ENCODE data around the gene OLFM3.

The OLFM3 gene

DNA sequence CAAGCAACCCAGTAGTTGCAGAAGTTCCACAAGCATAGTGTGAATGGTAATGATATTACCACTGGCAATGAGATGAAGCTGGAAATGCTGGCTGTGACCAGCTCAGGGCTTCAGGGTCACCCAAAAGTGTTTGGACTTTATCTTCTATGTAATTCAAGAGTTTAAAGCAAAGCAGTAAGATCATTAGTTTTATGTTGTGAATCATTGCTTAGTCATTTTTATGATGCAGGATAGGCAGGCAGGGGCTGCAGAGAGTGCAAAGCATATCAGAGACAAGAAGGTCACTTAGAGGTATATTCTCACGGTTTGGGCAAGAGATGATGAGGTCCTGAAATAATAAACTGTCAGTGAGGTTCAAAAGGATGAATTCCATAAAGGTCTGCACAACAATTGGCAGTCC, 147.4 kb downstream of the OLFM3 start:
- H2AFZ ChIP-seq (ENCODE audit: low read depth, low read length, severe bottlenecking), result no peak overlapping the region
- no peak overlapping the region for H3K4me3 ChIP-seq (ENCODE audit: insufficient read depth, low read length, poor library complexity, severe bottlenecking)
- no peaks in the 10 kb centered on the region for H3K9me2 ChIP-seq (replicated peaks; ENCODE audit: insufficient read depth, low read length)
- no peaks in the 10 kb centered on the region for H3K79me2 ChIP-seq (ENCODE audit: insufficient read depth, low read length)
- H3K27me3 ChIP-seq (ENCODE audit: low read length), result no peaks in the 10 kb centered on the region
- H4K20me1 ChIP-seq (ENCODE audit: low read depth, low read length), result no peaks in the 10 kb centered on the region
- no peak overlapping the region for H3K27ac ChIP-seq (ENCODE audit: low read depth, low read length)
- no peaks in the 10 kb centered on the region for H3F3A ChIP-seq (ENCODE audit: insufficient read depth)
- no peaks in the 10 kb centered on the region for H3K9me3 ChIP-seq (ENCODE audit: insufficient read depth, low read length)
- TF ChIP-seq, protein P1, sequence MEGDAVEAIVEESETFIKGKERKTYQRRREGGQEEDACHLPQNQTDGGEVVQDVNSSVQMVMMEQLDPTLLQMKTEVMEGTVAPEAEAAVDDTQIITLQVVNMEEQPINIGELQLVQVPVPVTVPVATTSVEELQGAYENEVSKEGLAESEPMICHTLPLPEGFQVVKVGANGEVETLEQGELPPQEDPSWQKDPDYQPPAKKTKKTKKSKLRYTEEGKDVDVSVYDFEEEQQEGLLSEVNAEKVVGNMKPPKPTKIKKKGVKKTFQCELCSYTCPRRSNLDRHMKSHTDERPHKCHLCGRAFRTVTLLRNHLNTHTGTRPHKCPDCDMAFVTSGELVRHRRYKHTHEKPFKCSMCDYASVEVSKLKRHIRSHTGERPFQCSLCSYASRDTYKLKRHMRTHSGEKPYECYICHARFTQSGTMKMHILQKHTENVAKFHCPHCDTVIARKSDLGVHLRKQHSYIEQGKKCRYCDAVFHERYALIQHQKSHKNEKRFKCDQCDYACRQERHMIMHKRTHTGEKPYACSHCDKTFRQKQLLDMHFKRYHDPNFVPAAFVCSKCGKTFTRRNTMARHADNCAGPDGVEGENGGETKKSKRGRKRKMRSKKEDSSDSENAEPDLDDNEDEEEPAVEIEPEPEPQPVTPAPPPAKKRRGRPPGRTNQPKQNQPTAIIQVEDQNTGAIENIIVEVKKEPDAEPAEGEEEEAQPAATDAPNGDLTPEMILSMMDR (IDR thresholded peaks at IDR 0.05; ENCODE audit: insufficient read depth, low read length, poor library complexity, severe bottlenecking), result no peak
- no peak for TF ChIP-seq EZH2phosphoT487 (conservative IDR thresholded peaks at IDR 0.05; ENCODE audit: low read length)
- H3K9ac ChIP-seq (ENCODE audit: low read length), result no peak overlapping the region
- H3K4me2 ChIP-seq (ENCODE audit: low read depth, low read length, poor library complexity, severe bottlenecking), result no peak overlapping the region
- H3K36me3 ChIP-seq (ENCODE audit: low read length), result no peaks in the 10 kb centered on the region

- no peaks in the 10 kb centered on the region for H4K20me1 ChIP-seq (ENCODE audit: low read depth, low read length)
- no peak overlapping the region for H3K9ac ChIP-seq (ENCODE audit: low read length)
Observed at GRCh38 chr1:101847626-101848025, 149.1 kb downstream of the OLFM3 start.

GRCh38 chr1:101846820-101847219, 149.9 kb downstream of the OLFM3 start:
- Histone ChIP-seq H3K9ac (ENCODE audit: low read length) (no peak overlapping the region), H3K4me2 (ENCODE audit: low read depth, low read length, poor library complexity, severe bottlenecking) (no peak overlapping the region), H3K4me3 (ENCODE audit: insufficient read depth, low read length, poor library complexity, severe bottlenecking) (no peak overlapping the region), H4K20me1 (ENCODE audit: low read depth, low read length) (no peaks in the 10 kb centered on the region), H3F3A (ENCODE audit: insufficient read depth) (no peaks in the 10 kb centered on the region), H3K27ac (ENCODE audit: low read depth, low read length) (no peak overlapping the region), H3K36me3 (ENCODE audit: low read length) (no peaks in the 10 kb centered on the region), H3K79me2 (ENCODE audit: insufficient read depth, low read length) (no peaks in the 10 kb centered on the region), H3K27me3 (ENCODE audit: low read length) (no peaks in the 10 kb centered on the region), H2AFZ (ENCODE audit: low read depth, low read length, severe bottlenecking) (no peak overlapping the region), H3K9me2 (replicated peaks; ENCODE audit: insufficient read depth, low read length) (no peaks in the 10 kb centered on the region), H3K9me3 (ENCODE audit: insufficient read depth, low read length) (no peaks in the 10 kb centered on the region)
- TF ChIP-seq, protein P1 (IDR thresholded peaks at IDR 0.05; ENCODE audit: insufficient read depth, low read length, poor library complexity, severe bottlenecking), result no peak
- no peak for TF ChIP-seq EZH2phosphoT487 (conservative IDR thresholded peaks at IDR 0.05; ENCODE audit: low read length)

More at GRCh38 chr1:101847626-101848025, 149.1 kb downstream of the OLFM3 start:
- TF ChIP-seq, protein P1 (IDR thresholded peaks at IDR 0.05; ENCODE audit: insufficient read depth, low read length, poor library complexity, severe bottlenecking), result no peak
- no peak for TF ChIP-seq EZH2phosphoT487 (conservative IDR thresholded peaks at IDR 0.05; ENCODE audit: low read length)
- H2AFZ ChIP-seq (ENCODE audit: low read depth, low read length, severe bottlenecking), result no peak overlapping the region
- no peaks in the 10 kb centered on the region for H3K9me3 ChIP-seq (ENCODE audit: insufficient read depth, low read length)
- H3K4me3 ChIP-seq (ENCODE audit: insufficient read depth, low read length, poor library complexity, severe bottlenecking), result no peak overlapping the region
- no peak overlapping the region for H3K4me2 ChIP-seq (ENCODE audit: low read depth, low read length, poor library complexity, severe bottlenecking)
- no peaks in the 10 kb centered on the region for H3K27me3 ChIP-seq (ENCODE audit: low read length)
- H3K27ac ChIP-seq (ENCODE audit: low read depth, low read length), result no peak overlapping the region
- no peaks in the 10 kb centered on the region for H3K9me2 ChIP-seq (replicated peaks; ENCODE audit: insufficient read depth, low read length)
- H3F3A ChIP-seq (ENCODE audit: insufficient read depth), result no peaks in the 10 kb centered on the region
- no peaks in the 10 kb centered on the region for H3K36me3 ChIP-seq (ENCODE audit: low read length)
- H3K79me2 ChIP-seq (ENCODE audit: insufficient read depth, low read length), result no peaks in the 10 kb centered on the region

Data from SU-DHL-6 (cell line).